Measurements from ENCODE around the gene NUCKS1.

DNA sequence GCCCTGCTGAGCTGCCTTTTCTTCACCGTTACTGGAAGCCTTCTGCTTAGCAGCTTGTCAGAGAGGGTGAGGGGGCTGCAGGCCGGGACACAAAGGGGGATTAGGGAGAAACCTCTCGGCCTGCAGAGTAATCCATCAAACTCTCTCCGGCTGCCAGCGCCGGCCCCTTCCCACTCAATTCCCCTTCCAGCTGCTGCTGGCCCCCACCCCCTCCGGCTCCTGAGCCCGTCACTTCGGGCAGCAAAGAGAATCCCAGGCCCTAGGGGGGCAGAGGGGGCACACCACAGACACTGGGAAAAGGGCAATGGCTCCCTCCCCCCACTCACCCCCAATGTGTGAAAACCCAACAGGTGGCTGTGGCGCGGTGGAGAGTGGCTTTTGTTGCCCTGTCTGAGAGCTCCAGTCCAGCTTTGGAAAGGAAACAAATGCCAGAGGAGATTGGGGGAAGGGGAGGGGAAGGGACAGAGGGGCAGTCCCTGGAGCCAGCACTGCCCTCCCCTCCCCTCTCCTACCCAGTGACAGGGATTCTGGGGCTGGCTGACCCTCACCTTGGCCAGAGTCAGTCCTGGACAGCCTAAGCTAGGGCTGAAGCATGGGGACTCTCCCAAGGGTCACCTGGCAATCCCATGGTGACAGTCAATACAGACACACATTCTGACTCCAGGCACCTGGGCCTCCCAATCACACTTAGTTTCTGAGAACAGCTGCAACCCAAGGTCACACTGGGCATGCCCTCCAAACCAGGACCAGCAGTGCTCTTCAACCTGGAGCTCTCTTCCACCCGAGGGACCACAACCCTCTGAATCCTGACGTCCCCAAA is 79.2 kb downstream of the NUCKS1 start:
- TF ChIP-seq, protein P1, sequence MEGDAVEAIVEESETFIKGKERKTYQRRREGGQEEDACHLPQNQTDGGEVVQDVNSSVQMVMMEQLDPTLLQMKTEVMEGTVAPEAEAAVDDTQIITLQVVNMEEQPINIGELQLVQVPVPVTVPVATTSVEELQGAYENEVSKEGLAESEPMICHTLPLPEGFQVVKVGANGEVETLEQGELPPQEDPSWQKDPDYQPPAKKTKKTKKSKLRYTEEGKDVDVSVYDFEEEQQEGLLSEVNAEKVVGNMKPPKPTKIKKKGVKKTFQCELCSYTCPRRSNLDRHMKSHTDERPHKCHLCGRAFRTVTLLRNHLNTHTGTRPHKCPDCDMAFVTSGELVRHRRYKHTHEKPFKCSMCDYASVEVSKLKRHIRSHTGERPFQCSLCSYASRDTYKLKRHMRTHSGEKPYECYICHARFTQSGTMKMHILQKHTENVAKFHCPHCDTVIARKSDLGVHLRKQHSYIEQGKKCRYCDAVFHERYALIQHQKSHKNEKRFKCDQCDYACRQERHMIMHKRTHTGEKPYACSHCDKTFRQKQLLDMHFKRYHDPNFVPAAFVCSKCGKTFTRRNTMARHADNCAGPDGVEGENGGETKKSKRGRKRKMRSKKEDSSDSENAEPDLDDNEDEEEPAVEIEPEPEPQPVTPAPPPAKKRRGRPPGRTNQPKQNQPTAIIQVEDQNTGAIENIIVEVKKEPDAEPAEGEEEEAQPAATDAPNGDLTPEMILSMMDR (IDR thresholded peaks at IDR 0.05): no peak
- no peak for TF ChIP-seq POLR2A (IDR thresholded peaks at IDR 0.05)

All from ovary (tissue), 3 donors.